Loucy (cell line): Measurements from ENCODE around the gene STX8.

Source experiments
- H2AFZ ChIP-seq: fragments of 200-600 bp; sonication (generic); 2 replicates; pipeline ENCODE4 v1.6.0; 2016; ENCODE audit warnings: antibody characterized with exemption, mild to moderate bottlenecking, low read length, moderate library complexity
- H3F3A ChIP-seq: fragments of 200-600 bp; 2 replicates; pipeline ENCODE4 v1.6.0; 2016; ENCODE audit warnings: antibody characterized with exemption, low read depth, mild to moderate bottlenecking
- H3K27me3 ChIP-seq: fragments of 200-600 bp; sonication (generic); 2 replicates; pipeline ENCODE4 v1.6.1; 2014; ENCODE audit warnings: low read length, mild to moderate bottlenecking; ENCODE audit not compliant: insufficient read depth, poor library complexity, severe bottlenecking
- H3K36me3 ChIP-seq: fragments of 200-600 bp; sonication (generic); 2 replicates; pipeline ENCODE4 v1.6.1; 2016; ENCODE audit warnings: low read length; ENCODE audit not compliant: insufficient read depth
- H3K4me1 ChIP-seq: fragments of 200-600 bp; sonication (generic); 2 replicates; pipeline ENCODE4 v1.5.1; 2014; ENCODE audit warnings: low read length, mild to moderate bottlenecking; ENCODE audit not compliant: insufficient read depth, poor library complexity, severe bottlenecking
- H3K4me2 ChIP-seq: fragments of 200-600 bp; sonication (generic); 2 replicates; pipeline ENCODE4 v1.6.0; 2014; ENCODE audit warnings: antibody characterized with exemption, low read length, low read depth, mild to moderate bottlenecking; ENCODE audit not compliant: poor library complexity, severe bottlenecking
- H3K4me3 ChIP-seq: fragments of 200-600 bp; sonication (generic); 2 replicates; pipeline ENCODE4 v1.5.1; 2014; ENCODE audit warnings: low read length, mild to moderate bottlenecking, mixed read lengths; ENCODE audit not compliant: poor library complexity, severe bottlenecking
- H3K79me2 ChIP-seq: fragments of 200-600 bp; sonication (generic); 2 replicates; pipeline ENCODE4 v1.6.1; 2014; ENCODE audit warnings: low read length; ENCODE audit not compliant: insufficient read depth
- H3K9ac ChIP-seq: fragments of 200-600 bp; sonication (generic); 2 replicates; pipeline ENCODE4 v1.6.0; 2014; ENCODE audit warnings: mild to moderate bottlenecking, low read depth, low read length, moderate library complexity; ENCODE audit not compliant: poor library complexity, severe bottlenecking
- H3K9me2 ChIP-seq: fragments of 200-600 bp; sonication (generic); replicated peaks from 2 replicates; pipeline ENCODE4 v1.6.1; 2016; ENCODE audit warnings: low read depth, low read length, mixed read lengths
- H3K9me3 ChIP-seq: fragments of 200-600 bp; sonication (generic); 2 replicates; pipeline ENCODE4 v1.6.1; 2014; ENCODE audit warnings: mild to moderate bottlenecking, antibody characterized with exemption, low read length, low read depth; ENCODE audit not compliant: insufficient read depth
- H4K20me1 ChIP-seq: fragments of 200-600 bp; sonication (generic); 2 replicates; pipeline ENCODE4 v1.6.0; 2014; ENCODE audit warnings: antibody characterized with exemption, low read length, mild to moderate bottlenecking; ENCODE audit not compliant: insufficient read depth, poor library complexity, severe bottlenecking
- CTCF ChIP-seq: fragments of 200-600 bp; sonication (generic); conservative IDR thresholded peaks from 2 replicates; pipeline ENCODE4 v1.5.1; 2014; ENCODE audit warnings: mild to moderate bottlenecking, antibody characterized with exemption, low read length
- EZH2phosphoT487 ChIP-seq: fragments of 200-600 bp; IDR thresholded peaks from 2 replicates; pipeline ENCODE4 v1.6.1; 2018; ENCODE audit warnings: antibody characterized with exemption, mild to moderate bottlenecking, moderate library complexity, borderline replicate concordance

The STX8 gene

GRCh38 chr17:9270921-9271320 lies 304.7 kb downstream of the STX8 start:
- no peak overlapping the region for H3K9ac ChIP-seq
- H3K79me2 ChIP-seq = no peaks in the 10 kb centered on the region
- no peaks in the 10 kb centered on the region for H3F3A ChIP-seq
- H2AFZ ChIP-seq = no peak overlapping the region
- H3K27me3 ChIP-seq = no peaks in the 10 kb centered on the region
- no peaks in the 10 kb centered on the region for H3K36me3 ChIP-seq
- no peak overlapping the region for H3K4me2 ChIP-seq
- no peaks in the 10 kb centered on the region for H3K9me3 ChIP-seq
- no peak overlapping the region for H3K4me3 ChIP-seq
- no peaks in the 10 kb centered on the region for H3K9me2 ChIP-seq
- H3K4me1 ChIP-seq = no peaks in the 10 kb centered on the region
- no peaks in the 10 kb centered on the region for H4K20me1 ChIP-seq
- no peak for TF ChIP-seq EZH2phosphoT487
- TF ChIP-seq CTCF = no peak

- H3K4me1 ChIP-seq = no peaks in the 10 kb centered on the region
- H3K9me3 ChIP-seq = no peaks in the 10 kb centered on the region
- H3K9me2 ChIP-seq = no peaks in the 10 kb centered on the region
- no peaks in the 10 kb centered on the region for H4K20me1 ChIP-seq
- no peak overlapping the region for H3K9ac ChIP-seq
- TF ChIP-seq CTCF (no peak), EZH2phosphoT487 (no peak)
- H3K4me2 ChIP-seq = no peak overlapping the region
- no peak overlapping the region for H2AFZ ChIP-seq
- no peaks in the 10 kb centered on the region for H3K36me3 ChIP-seq
- H3K79me2 ChIP-seq = no peaks in the 10 kb centered on the region
- no peak overlapping the region for H3K4me3 ChIP-seq
- no peaks in the 10 kb centered on the region for H3K27me3 ChIP-seq
- H3F3A ChIP-seq = no peaks in the 10 kb centered on the region
Observed at GRCh38 chr17:9269350-9270035, 306.1 kb downstream of the STX8 start.

- H3K9ac ChIP-seq = no peak overlapping the region
- H3K4me3 ChIP-seq = no peak overlapping the region
- H3K4me2 ChIP-seq = no peak overlapping the region
- H4K20me1 ChIP-seq = no peaks in the 10 kb centered on the region
- no peak overlapping the region for H2AFZ ChIP-seq
- no peaks in the 10 kb centered on the region for H3K9me3 ChIP-seq
- H3K9me2 ChIP-seq = no peaks in the 10 kb centered on the region
- H3F3A ChIP-seq = no peaks in the 10 kb centered on the region
- H3K27me3 ChIP-seq = no peaks in the 10 kb centered on the region
- no peaks in the 10 kb centered on the region for H3K4me1 ChIP-seq
- TF ChIP-seq CTCF = no peak
- TF ChIP-seq EZH2phosphoT487 = no peak
- no peaks in the 10 kb centered on the region for H3K36me3 ChIP-seq
- no peaks in the 10 kb centered on the region for H3K79me2 ChIP-seq
Observed at GRCh38 chr17:9268546-9268945, 307.1 kb downstream of the STX8 start.
